RWPE1 (cell line): ENCODE measurements around the gene RMP24.
"Not testable (repeated sequence)": the region's sequence is repeated elsewhere in the genome, so short reads cannot be mapped to it uniquely, and the experiment has no call there.

Experiments
- CTCF ChIA-PET: fragments of 350-600 bp; sonication (Branson Sonifier 250); formaldehyde crosslinking; extraction: SDS; loops from one replicate; lab custom pipeline; 2021; lab: Yijun Ruan, JAX
- POLR2A ChIA-PET: fragments of 400-600 bp; formaldehyde crosslinking; extraction: SDS; loops from one replicate; lab custom pipeline; 2020; ENCODE audit warnings: antibody characterized with exemption; ENCODE audit not compliant: low non-redundant PET; lab: Yijun Ruan, JAX
- DNase-seq: peaks from one replicate; pipeline ENCODE4 v3.0.0; 2012; ENCODE audit warnings: low spot score
- H3K27ac ChIP-seq: fragments of 450-650 bp; 2 replicates; pipeline ENCODE4 v1.5.1; 2017
- TF ChIP-seq, protein P1 (sequence below): fragments of 450-650 bp; conservative IDR thresholded peaks from 2 replicates; pipeline ENCODE4 v1.5.1; 2017; ENCODE audit warnings: low read depth, mild to moderate bottlenecking

RMP24 gene

DNA sequence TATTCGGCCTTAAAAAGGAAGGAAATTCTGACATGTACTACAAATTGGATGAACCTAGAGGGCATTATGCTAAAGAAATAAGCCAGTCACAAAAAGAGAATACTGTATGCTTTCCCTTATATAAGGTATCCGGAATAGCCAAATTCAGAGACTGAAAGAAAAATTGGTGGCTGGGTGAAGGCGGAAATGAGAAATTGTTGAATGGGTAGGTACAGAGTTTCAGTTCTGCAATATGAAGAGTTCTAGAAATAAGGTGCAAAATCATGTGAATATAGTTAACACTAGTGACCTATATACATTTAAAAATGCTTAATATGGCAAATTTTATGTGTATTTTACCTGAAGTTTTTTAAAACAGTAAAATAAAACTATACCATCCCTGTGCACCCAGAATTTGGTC is 43.1 kb downstream of the RMP24 start:
- no peak overlapping the region for H3K27ac ChIP-seq
- no peak for DNase-seq
- ChIA-PET CTCF (no interaction called here), POLR2A (no interaction called here)
- TF ChIP-seq, protein P1, sequence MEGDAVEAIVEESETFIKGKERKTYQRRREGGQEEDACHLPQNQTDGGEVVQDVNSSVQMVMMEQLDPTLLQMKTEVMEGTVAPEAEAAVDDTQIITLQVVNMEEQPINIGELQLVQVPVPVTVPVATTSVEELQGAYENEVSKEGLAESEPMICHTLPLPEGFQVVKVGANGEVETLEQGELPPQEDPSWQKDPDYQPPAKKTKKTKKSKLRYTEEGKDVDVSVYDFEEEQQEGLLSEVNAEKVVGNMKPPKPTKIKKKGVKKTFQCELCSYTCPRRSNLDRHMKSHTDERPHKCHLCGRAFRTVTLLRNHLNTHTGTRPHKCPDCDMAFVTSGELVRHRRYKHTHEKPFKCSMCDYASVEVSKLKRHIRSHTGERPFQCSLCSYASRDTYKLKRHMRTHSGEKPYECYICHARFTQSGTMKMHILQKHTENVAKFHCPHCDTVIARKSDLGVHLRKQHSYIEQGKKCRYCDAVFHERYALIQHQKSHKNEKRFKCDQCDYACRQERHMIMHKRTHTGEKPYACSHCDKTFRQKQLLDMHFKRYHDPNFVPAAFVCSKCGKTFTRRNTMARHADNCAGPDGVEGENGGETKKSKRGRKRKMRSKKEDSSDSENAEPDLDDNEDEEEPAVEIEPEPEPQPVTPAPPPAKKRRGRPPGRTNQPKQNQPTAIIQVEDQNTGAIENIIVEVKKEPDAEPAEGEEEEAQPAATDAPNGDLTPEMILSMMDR, result no peak

DNA sequence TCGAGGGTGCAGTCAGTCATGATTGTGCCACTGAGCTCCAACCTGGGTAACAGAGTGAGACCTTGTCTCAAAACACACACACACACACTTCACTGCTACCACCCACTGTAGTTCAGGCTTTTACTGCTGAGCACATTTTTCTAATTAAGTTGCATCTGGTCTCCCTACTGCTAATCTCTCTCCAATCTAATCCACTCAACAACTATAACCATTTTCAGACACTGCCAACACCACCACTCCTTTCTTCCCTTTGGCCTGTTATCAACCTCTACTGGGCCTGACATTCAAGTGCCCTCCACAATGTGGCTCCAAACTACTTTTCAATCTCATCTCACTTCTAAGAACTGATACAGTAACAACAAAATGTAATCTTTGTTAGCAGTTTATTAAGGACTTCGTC is 44.8 kb downstream of the RMP24 start:
- CTCF ChIA-PET, result interaction anchor here (0.6 to 0.8 kb wide), 2 partner anchors 71 to 267 kb away, joined by 3 read pairs; no protein-coding TSS in a partner anchor
- POLR2A ChIA-PET, result no interaction called here
- H3K27ac ChIP-seq, result no peak overlapping the region
- TF ChIP-seq, protein P1, result no peak
- no peak for DNase-seq

DNA sequence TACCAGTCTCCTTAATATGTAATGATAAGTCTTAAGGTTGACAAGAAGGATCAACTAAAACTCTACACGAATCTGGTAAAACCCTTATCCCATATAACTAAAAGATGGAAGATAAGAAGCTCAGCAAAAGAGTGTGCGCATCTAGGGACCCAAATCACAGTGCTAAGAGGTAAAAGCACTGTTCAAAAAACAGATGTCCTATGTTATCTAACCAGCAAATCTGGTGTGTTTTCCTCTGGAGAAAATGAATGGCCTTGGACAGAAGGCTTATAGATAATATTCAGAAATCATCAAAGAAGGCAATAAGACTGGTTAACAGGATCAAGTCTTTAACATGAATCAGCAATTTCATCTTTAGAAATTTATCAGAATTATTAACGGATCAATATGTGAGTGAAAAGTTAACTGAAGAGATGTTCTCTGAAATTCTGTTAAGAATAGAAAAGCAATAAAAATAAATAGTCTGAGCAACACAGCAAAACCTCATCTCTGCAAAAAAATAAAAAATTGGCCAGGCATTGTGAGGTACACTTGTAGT is 47.8 kb downstream of the RMP24 start:
- no peak overlapping the region for H3K27ac ChIP-seq
- TF ChIP-seq, protein P1, result no peak
- ChIA-PET CTCF (no interaction called here), POLR2A (no interaction called here)
- no peak for DNase-seq

DNA sequence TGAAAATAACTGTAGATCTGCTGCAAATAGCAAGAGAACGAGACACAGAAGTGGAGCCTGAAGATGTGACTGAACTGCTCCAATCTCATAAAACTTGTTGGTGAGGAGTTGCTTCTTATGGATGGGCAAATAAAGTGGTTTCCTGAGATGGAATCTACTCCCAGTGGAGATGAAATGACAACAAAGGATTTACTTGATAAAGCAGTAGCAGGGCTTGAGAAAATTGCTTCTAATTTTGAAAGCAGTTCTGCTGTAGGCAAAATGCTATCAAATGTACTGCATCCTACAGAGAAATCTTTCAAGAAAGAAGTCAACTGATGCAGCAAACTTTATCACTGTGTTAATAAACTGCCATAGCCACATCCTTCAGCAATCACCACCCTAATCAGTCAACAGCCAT is 50.9 kb downstream of the RMP24 start:
- TF ChIP-seq, protein P1, result no peak
- CTCF ChIA-PET, result no interaction called here
- no peak overlapping the region for H3K27ac ChIP-seq
- DNase-seq, result no peak
- POLR2A ChIA-PET, result no interaction called here

DNA sequence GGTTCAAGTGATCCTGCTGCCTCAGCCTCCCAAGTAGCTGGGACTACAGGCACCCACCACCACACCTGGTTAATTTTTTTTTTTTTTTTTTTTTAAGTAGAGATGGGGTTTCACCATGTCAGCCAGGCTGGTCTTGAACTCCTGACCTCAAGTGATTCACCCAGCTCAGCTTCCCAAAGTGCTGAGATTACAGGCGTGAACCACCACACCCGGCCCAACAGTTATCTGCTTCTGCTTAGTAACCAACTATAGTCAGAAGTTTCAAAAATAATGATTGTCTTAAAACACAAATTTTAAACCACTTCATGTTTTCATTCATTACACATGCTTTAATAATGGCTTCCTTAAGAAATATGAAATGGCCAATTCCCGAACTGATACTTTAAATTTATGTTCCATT is 51.8 kb downstream of the RMP24 start:
- POLR2A ChIA-PET, DNase-seq: not testable (repeated sequence)

DNA sequence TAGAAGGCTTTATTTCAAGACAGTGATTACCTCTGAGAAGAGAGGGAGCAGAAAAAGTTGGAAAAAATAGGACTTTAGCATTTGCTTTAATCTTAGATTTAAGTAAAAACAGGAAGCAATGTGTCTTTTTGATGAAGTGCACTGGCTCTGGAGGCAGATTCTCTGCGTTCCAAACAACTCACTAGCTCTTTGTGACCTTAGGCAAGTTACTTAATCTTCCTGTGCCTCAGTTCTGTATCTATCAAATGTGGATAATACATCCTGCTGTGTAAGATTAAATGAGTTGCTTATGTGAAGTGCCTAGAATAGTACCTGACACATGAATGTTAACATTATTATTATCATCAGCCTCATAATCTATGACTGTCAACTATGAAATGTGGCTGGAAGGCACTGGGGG is 52.5 kb downstream of the RMP24 start:
- TF ChIP-seq, protein P1, result no peak

More for the DNA sequence above, 51.8 kb downstream of the RMP24 start:
- H3K27ac ChIP-seq, CTCF ChIA-PET: not testable (repeated sequence)

DNA sequence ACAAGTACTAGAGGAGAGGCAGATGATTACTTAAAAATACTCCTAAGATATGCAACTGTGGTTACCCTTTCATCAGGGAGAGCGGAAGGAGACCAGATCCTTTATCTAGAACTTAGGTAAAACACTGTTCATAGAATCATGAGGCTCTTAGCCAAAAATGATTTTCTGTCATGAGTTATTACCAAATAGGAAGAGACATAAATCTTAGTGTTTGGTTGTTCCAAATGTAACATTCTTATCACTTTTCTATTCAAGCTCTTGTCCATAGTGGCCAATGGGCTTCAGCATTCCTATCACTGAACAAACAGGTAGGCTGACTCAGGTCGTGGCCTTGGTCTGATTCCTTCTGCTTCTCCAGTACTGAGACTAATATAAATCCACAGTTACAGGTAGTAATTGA is 56.4 kb downstream of the RMP24 start:
- DNase-seq, result no peak
- ChIA-PET CTCF (interaction anchor here (0.6 kb wide), 2 partner anchors 157 to 543 kb away, joined by 3 to 4 read pairs; no protein-coding TSS in a partner anchor), POLR2A (no interaction called here)
- H3K27ac ChIP-seq, result no peak overlapping the region
- TF ChIP-seq, protein P1, result no peak

More for the DNA sequence above, 52.5 kb downstream of the RMP24 start:
- H3K27ac ChIP-seq, result no peak overlapping the region
- DNase-seq, result no peak
- CTCF ChIA-PET, result no interaction called here
- POLR2A ChIA-PET, result no interaction called here
